Tibial nerve (tissue), 3 donors: Measurements from ENCODE around the gene ATP2A3.

Experiments
- EP300 ChIP-seq, 2 donors: sonication (generic); formaldehyde crosslinking; IDR thresholded peaks; one replicate each; pipeline ENCODE4 v1.6.1; 2017; ENCODE audit warnings: antibody characterized with exemption in 2 of 2, mild to moderate bottlenecking in 1 of 2
- POLR2A ChIP-seq, 2 donors: fragments of 450-650 bp; IDR thresholded peaks; one replicate each; pipeline ENCODE4 v1.6.1; 2017; ENCODE audit warnings: antibody characterized with exemption in 2 of 2, mild to moderate bottlenecking in 2 of 2, moderate library complexity in 2 of 2

DNA sequence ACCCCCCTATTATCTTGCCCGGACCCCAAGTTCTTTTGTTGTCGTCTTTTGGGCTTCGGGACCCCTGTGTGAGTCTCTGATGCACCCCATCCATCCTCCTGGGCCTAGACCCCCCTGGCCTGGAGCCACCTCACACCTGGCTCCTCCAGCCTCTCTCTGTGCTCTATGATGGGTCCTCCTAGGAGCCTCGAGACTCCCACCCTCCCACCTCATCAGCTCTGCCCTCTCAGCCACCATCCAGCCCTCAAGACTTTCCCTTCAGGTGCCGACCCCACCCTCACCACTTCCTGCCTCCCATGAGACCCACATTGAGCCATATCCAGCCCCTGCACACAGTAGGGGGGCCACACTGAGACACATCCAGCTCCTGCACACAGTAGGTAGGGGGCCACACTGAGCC, 8.7 kb upstream of the ATP2A3 start:
- TF ChIP-seq EP300 (IDR thresholded peaks at IDR 0.05): no peak
- TF ChIP-seq POLR2A (IDR thresholded peaks at IDR 0.05): no peak
